ENCODE measurements around the gene RPL35A. TPM values are rescaled to one million over a fixed set of nuclear protein-coding genes. Genes with fewer than 3 reads are reported as not detected.

Gene RPL35A
- total and polyA plus RNA-seq, 2 of the 8 experiments (the other 6 are each of a cell fraction or from before 2014, with no cell fraction given) = 695 to 1,393 TPM

DNA sequence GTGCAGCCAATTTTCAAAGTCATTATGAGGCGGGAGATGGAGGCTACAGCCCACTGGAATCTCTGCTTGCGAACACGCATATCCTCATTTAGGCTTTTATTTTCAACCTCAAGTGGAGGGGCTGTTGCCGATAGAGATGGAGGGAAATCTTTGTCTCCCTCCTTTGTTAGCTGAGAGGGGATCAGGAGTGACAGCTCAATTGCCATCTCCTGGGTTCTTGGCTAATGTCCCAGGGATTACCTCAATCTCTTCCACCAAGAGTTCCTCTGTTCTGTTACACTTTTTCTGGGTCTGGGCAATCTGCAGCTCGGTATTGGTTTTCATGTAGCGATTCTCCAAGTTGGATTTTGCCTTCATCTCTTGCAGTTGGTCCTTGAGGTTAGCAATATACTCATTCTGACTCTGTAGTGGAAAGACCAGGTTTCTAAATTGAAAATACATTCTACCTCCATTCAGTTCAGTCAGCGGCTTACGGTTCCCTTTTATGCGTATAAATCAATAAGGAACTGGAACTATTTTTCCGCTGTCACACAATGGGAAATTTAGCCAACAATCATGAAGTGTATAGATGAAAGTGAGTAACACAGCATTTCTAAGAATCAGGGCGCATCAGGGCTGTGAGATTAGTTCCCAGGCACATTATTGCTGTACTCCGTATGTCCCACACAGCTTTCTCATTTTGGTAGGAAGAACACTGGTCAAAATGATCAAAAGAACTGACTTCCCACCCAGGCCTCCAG, 36.2 kb upstream of the RPL35A start (continued):
- TF ChIP-seq CHD7 (IDR thresholded peaks at IDR 0.05; ENCODE audit: insufficient replicate concordance, low read length) (no peak), GTF2F1 (IDR thresholded peaks at IDR 0.05; ENCODE audit: borderline replicate concordance, low read depth, low read length) (no peak)
